HG02884 (cell line): ENCODE measurements around the gene RNF130.
"Not testable (repeated sequence)": the region's sequence is repeated elsewhere in the genome, so short reads cannot be mapped to it uniquely, and the experiment has no call there.

ENCODE experiments used
- ATAC-seq: cut with Tn5 transposase; IDR thresholded peaks from one replicate; pipeline ENCODE4 v1.9.1; 2021; ENCODE audit warnings: mild to moderate bottlenecking, moderate library complexity; ENCODE audit not compliant: unreplicated experiment

Gene RNF130

DNA sequence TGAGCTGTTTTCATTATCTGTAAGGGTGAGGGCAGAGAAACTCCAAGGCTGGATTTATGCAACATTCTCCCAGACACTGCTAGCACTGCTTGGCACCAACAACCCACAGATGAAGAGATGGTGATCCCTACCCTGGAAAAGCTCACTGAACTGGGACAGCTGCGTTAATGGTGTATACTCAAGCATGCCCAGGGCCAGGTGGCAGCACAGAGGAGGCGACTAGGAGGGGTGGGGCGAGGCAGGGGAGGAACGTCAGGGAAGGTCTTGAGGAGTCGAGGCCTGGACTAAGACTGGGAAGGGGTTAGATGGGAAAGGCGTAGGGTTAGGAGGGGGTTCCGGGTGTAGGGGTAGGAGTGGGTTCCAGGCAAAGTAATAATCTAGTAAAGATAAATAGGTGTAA is 90.8 kb downstream of the RNF130 start:
- ATAC-seq = no peak

GRCh38 chr5:179978792-179979191 is 92.8 kb downstream of the RNF130 start:
- no peak for ATAC-seq

DNA sequence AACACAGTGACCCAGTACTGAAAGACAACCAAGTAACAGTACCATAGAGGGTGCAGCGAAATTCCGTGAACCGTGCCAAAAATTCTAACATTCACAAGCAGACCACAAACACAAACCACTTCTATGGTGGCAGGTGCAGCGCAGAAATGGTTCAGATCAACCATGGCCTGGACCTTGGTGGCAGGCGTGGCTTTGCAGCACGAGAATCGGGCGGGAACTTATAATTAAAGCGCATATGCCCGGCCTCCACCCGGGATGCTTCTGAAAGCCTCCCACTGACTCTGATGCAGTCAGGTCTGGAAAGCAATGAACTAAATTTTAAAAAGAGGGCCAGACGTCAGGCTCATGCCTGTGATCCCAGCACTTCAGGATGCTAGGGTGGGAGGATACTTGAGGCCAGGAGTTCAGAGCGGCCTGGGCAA is 95.8 kb downstream of the RNF130 start:
- no peak for ATAC-seq

GRCh38 chr5:179974946-179975712 is 96.4 kb downstream of the RNF130 start:
- no peak for ATAC-seq

GRCh38 chr5:179974246-179974945 is 97.2 kb downstream of the RNF130 start:
- no peak for ATAC-seq

GRCh38 chr5:179973391-179973790 is 98.2 kb downstream of the RNF130 start:
- no peak for ATAC-seq

- ATAC-seq = no peak
Observed at GRCh38 chr5:179969110-179969509, 102.4 kb downstream of the RNF130 start.

- no peak for ATAC-seq
Observed at GRCh38 chr5:179967489-179967888, 104.1 kb downstream of the RNF130 start.

- ATAC-seq = no peak
Observed at GRCh38 chr5:179964015-179964414, 107.5 kb downstream of the RNF130 start.

DNA sequence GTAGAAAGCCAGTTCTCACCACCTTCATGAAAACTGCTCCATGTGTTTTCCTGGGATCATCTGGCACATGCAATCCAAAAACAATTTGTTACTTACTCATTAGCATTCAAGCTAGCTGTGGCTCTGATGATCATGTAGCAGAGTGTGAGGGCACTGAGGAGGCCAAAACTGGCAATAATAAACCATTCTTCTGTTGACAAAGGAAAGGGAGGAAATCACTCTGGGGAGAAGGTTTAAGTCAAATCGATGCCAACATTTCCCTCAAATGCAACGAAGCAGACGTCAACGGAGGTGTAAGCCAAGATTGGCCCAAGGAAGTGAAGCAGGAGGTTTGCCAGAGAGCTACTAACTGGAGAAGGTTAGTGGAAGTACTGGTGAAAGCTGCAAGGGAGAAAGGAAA is 108.2 kb downstream of the RNF130 start:
- no peak for ATAC-seq

DNA sequence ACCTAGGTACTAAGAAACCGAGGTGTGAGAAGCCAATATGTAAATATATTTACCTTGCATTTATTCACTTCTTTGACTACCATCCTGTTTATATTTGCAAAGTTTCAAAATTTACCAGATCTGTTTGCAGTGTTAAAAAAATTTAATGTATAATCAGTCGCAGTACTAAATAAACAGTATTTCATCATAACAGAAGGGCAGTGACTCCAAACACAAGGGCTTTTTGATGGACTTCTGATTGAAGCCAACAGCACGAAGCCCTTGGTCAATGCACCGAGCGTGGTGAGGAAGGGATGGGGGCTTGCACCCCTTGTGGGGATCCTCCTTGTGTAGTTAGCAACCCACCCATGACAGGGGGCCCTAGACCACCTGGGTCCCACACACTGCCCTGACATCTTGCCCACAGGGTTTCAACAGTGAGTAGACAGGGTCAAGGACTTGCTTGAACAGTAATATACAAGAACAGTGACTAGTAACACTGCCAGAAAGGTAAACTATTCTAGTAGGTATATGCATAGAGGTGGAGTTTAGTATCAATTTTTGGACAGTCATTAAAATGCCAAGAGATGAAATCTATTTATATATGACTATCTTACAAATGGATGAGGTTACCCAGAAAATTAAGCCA is 111.2 kb downstream of the RNF130 start:
- ATAC-seq = no peak

DNA sequence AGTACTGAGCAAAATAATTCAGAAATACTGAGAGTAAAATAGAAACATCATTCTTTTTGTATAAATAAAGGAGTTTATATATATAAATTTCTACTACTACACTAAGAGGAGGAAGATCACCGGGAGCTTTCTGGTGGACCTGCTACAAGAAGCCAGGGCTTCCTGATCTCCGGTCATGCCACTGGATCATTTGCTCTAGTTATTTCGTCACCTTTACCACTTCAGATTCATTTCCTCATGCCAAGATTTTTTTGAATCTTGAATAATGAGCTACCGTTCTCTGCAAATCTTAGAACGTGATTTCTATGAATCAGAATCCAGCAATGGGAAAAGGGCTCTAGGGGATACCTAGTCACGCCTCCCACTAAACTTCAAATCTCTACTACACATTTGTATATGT is 111.9 kb downstream of the RNF130 start:
- no peak for ATAC-seq

DNA sequence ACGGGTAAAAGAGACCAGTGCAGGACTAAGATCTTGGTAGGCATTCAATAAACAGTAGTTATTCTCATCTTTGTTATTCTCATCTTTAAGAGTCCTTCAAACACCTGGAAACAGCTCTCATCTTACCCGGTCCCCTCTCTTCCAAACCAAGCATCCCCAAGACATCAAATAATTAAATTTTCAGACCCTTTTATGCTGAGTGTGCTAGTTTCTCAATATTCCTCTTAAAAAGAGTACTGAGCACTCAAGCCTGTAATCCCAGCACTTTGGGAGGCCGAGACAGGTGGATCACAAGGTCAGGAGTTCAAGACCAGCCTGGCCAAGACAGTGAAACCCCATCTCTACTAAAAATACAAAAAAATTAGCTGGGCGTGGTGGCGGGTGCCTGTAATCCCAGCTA is 112.4 kb downstream of the RNF130 start:
- ATAC-seq = not testable (repeated sequence)

GRCh38 chr5:179955630-179956029 is 115.9 kb downstream of the RNF130 start:
- ATAC-seq = no peak

DNA sequence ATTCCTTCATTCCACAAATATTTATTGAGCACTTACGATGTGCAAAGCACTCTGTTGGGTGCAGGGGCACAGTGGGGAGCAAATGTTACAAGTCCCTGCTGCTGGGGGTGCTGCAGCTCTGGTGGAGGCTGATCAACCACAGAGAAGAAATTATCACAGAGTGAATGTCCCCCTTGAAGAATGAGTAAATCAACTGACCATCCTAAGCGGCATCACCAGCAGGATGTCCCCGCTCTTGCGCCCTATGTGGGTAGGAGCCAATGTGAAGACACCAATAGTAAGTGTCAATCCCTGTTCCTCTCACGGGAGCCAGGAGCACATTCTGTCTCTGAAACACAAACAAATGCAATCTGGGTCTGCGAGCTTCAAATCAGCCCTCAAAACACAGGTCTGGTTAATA is 116.5 kb downstream of the RNF130 start:
- ATAC-seq = no peak

- no peak for ATAC-seq
Observed at GRCh38 chr5:179954434-179954833, 117.1 kb downstream of the RNF130 start.

DNA sequence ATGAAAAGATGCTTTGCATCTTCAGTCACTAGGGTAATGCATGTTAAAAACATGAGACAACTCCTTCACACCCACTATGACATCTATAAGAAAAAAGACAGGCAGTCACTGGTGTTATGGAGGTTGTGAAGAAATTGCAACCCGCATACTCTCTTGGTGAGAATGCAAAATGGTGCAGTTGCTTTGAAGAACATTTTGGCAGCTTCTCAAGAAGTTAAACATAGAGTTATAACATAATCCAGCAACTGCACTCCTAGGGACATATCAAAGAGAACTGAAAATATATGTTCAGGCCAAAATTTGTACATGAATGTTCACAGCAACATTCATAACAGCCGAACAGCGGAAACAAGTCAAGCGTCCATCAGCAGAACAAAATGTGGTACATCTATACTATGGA is 117.6 kb downstream of the RNF130 start:
- ATAC-seq = no peak

GRCh38 chr5:179936976-179937681 is 134.4 kb downstream of the RNF130 start:
- ATAC-seq = no peak

DNA sequence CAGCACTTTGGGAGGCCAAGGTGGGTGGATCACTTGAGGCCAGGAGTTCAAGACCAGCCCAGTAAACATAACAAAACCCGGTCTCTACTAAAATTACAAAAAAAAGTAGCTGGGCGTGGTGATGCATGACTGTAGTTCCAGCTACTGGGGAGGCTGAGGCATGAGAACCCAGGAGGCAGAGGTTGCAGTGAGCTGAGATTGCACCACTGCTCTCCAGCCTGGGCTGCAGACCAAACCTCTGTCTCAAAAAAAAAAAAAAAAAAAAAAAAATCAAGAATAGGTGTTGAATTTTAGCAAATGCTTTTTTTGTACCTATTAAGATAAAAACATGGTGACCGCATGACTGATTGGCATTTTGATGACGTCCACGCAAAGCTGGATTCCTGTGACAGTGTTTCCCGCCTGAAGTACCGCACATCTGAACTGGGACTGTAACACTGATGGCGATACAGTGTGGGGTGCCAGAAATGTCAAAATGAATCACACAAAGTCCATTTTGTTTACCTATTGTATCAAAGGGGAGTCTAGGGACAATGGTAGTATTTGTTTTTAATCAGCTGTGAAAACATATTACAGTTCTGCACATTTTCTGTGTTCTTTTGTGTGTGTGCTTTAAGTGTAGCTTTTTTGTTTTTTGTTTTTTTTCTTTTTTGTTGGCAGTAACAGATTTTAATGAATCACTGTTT is 140.6 kb downstream of the RNF130 start:
- no peak for ATAC-seq

DNA sequence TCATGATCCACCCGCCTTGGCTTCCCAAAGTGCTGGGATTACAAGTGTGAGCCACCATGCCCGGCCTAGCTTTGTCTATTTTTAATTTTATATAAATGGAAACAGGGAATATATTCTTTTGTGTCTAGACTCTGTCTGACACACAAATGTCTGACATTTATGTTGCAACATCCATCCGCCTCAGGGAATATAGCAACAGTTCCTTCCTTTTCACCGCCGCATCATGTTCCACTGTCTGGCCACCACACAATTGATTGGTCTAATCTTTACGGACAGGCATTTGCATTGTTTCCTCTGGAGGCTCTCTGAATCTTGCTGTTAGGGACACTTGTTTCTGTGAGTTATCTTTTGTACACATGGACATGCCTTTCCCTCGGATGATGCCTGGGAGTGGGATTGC is 143.7 kb downstream of the RNF130 start:
- ATAC-seq = no peak

DNA sequence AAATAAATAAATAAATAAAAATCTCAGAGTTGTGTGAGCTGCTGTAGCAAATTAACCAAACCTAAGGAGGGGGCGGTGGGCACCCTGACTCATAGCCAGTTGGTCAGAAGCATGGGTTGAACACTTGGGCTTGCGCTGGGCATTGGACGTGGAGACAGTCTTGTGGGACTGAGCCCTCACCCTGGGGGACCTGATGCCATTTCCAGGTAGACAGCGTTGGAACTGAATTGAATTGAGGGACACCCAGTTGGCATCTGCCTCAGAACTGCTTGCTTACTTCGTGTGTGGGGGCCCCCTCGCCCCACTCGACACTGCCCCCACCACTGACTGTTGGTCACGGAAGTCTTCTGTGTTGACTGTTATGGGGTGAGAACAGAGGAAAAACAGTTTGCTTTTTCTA is 144.9 kb downstream of the RNF130 start:
- no peak for ATAC-seq
